Epithelial cell of esophagus (primary cell): ENCODE results near the gene KSR1.

ENCODE experiments used
- DNase-seq: peaks from one replicate; pipeline ENCODE4 v3.0.0; 2010; ENCODE audit warnings: low read depth
- H3K4me3 ChIP-seq: 2 replicates; pipeline ENCODE4 v1.5.1; 2011; ENCODE audit warnings: mild to moderate bottlenecking, low read length, control low read depth
- TF ChIP-seq, protein P1 (sequence below): IDR thresholded peaks from 2 replicates; pipeline ENCODE4 v1.5.1; 2011; ENCODE audit warnings: low read depth, mild to moderate bottlenecking, low read length, control low read depth, inconsistent platforms; ENCODE audit not compliant: insufficient read depth; ENCODE audit errors: missing control alignments

The KSR1 gene

DNA sequence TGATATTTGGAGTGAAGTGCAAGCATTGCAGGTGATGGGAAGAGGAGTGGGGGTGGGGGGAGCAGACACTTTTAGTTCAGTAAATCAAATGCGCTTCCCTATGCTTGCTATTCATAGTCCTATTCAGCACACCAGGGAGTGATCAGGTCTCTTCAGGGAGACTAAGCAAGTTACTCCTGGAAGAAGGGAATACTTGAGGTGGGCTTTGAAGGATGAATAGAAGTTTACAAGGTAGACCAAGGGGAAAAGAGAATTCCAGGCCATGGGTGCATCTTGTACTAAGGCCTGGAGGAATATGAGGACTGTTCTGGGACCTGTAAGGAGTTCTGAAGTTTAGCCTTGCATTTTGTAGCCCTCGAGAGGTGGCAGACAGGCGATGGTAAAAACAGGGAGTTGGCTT is 134.6 kb downstream of the KSR1 start:
- H3K4me3 ChIP-seq = no peak overlapping the region
- DNase-seq = no peak
- TF ChIP-seq, protein P1, sequence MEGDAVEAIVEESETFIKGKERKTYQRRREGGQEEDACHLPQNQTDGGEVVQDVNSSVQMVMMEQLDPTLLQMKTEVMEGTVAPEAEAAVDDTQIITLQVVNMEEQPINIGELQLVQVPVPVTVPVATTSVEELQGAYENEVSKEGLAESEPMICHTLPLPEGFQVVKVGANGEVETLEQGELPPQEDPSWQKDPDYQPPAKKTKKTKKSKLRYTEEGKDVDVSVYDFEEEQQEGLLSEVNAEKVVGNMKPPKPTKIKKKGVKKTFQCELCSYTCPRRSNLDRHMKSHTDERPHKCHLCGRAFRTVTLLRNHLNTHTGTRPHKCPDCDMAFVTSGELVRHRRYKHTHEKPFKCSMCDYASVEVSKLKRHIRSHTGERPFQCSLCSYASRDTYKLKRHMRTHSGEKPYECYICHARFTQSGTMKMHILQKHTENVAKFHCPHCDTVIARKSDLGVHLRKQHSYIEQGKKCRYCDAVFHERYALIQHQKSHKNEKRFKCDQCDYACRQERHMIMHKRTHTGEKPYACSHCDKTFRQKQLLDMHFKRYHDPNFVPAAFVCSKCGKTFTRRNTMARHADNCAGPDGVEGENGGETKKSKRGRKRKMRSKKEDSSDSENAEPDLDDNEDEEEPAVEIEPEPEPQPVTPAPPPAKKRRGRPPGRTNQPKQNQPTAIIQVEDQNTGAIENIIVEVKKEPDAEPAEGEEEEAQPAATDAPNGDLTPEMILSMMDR = no peak

DNA sequence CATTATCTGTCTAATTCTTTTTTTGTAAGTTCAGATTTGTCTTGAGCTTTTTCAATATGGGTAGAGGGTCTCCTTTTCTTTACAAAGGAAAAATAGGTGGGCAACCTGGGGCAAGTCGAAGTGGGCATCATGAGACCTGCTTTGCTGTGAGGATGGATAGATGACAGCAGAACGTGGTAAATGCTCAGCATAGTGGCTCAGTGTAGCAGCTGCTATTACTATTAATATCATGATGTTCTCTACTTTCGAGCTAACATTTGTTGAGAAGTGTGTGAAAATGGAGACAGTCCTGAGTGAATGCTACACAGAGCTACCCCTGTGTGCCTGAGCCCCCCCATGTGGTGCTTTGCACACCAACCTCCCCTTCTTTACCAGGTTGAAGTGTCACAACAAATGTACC is 135.7 kb downstream of the KSR1 start:
- TF ChIP-seq, protein P1 = no peak
- no peak overlapping the region for H3K4me3 ChIP-seq
- no peak for DNase-seq

DNA sequence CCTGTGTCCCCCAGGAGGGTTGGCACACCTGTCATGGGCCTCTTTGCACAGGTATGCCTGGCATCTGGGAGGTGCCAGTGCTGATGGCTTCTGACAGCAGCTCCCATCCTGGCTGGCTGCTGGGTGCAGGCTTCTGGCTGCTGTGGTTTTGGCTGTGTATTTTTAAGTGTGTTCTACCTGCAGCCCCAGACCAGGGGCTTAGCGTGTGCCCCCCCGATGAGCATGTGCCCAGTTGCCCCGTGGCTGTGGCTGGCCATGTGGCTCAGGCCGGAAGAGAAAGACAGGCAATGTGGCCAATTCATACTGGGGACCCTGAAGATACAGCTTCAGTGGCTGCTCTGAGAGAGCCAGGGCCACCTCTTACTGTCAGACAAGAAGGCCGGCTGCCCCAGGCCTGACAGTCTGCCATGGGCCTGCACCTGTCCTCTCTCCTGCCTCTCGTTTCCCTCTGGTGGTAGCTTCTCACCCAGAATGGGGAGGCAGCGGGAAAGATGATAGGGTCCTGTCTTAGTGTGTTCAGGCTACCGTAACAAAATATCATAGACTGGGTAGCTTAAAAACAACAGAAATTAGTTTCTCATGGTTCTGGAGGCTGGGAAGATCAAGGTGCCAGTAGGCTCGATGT is 137.1 kb downstream of the KSR1 start:
- H3K4me3 ChIP-seq = no peak overlapping the region
- TF ChIP-seq, protein P1 = no peak
- DNase-seq = no peak

DNA sequence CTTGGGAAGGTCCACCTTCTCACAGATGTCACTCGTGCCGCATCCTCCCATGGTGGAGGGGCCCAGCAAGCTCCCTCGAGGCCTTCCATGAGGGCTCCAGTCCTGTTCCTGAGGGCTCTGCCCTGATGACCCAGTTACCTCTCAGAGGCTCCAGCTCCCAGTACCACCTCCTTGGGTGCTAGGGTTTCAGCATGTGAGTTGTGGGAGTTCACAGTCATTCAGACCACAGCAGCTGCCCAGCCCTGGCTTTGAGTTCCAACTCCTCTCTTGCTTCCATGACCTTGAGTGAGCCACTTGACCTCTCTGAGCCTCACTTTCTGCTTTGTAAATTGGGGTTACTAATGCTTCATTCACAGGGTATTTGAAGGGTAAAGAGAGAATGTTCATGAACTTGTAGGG is 137.6 kb downstream of the KSR1 start:
- no peak overlapping the region for H3K4me3 ChIP-seq
- TF ChIP-seq, protein P1 = no peak
- DNase-seq = no peak

DNA sequence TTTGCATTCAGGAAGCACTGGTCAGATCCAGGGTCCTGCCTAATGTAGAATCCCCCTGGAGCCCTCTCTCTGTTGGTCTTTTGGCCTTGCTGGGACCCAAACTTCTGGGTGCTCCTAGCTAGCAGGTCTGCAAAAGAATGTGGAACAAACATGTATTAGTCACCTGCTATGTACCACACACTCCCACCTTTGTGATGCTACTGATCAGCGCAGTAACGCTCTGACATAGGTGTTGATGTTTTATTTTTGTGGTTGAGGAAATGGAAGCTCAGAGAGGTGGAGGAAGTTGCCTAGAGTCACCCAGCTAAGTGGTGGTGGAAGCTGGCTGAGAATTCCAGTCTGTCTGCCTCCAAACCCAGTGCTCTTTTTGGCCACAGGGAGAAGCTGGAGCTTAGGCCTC is 139.0 kb downstream of the KSR1 start:
- TF ChIP-seq, protein P1 = no peak
- no peak for DNase-seq
- H3K4me3 ChIP-seq = no peak overlapping the region

DNA sequence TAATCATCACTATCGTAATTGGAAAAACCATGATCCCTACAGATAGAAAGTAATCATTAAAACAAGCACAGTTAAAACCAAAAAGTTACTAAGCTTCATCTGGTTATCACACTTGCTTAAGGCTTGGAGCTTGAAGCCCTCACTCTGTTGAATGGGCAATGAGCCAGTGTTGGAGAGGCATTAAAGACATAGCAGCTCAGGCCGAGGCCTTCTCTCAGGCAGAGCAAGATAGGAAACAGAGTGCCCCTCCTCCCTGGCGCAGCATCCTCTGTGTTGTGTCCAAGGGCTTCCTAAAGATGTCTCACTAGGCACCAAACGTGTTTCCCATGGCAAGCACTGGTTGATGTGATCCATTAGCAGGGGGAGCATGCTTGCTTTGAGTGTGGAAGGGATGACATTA is 139.8 kb downstream of the KSR1 start:
- TF ChIP-seq, protein P1 = no peak
- no peak for DNase-seq
- H3K4me3 ChIP-seq = no peak overlapping the region

DNA sequence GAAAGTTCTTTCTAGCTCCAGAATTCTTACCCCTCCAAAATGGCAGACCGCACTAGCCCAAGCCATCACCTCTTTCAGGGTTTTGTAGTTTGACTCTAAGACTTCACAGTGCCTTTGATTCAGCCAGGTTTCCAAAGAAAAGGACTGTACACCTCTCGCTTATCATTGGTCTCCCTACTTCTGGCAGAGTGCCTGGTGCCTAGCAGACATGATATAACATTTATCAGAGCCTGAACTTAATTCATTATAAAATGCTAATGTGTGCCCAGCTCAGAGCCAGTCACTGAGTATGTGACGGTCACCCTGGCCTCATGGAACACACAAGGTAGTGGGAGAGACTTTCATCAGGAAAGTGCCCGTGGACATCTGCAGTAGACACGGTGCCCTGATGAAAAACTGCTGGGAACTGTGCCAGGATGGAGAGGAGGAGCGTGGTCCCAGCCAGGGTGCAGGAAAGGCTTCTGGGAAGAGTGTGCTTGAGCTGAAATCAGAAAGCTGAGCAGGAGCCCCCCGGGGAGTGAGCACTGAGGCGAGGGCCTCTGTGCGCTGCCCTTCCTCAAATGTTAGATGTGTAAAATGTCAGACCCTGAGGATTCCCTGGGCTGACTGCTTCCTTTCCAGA is 140.4 kb downstream of the KSR1 start:
- no peak for DNase-seq

More for the DNA sequence above, 140.4 kb downstream of the KSR1 start:
- H3K4me3 ChIP-seq = no peak overlapping the region
- TF ChIP-seq, protein P1 = no peak
